ENCODE data around the gene PCSK5.

- TF ChIP-seq CTCF (IDR thresholded peaks at IDR 0.05; ENCODE audit: insufficient read depth, low read length, poor library complexity, severe bottlenecking) (no peak), EZH2phosphoT487 (conservative IDR thresholded peaks at IDR 0.05; ENCODE audit: low read length) (no peak)
Observed at GRCh38 chr9:76221423-76221822, 330.9 kb downstream of the PCSK5 start.
